ENCODE data around the gene MACROD2.
"Not testable (repeated sequence)": the region's sequence is repeated elsewhere in the genome, so short reads cannot be mapped to it uniquely, and the experiment has no call there.

Gene MACROD2

GRCh38 chr20:15806105-15806504 is 1810.8 kb downstream of the MACROD2 start:
- no peak for DNase-seq (ENCODE audit: low read depth in 3 of 3)

- no peak for DNase-seq (ENCODE audit: low read depth in 3 of 3)
Observed at GRCh38 chr20:15807271-15807670, 1812.0 kb downstream of the MACROD2 start.

GRCh38 chr20:15807771-15808170 is 1812.5 kb downstream of the MACROD2 start:
- not testable (repeated sequence) for DNase-seq (ENCODE audit: low read depth in 3 of 3)

GRCh38 chr20:15811951-15812350 is 1816.6 kb downstream of the MACROD2 start:
- DNase-seq (ENCODE audit: low read depth in 3 of 3), result no peak

GRCh38 chr20:15812696-15813095 is 1817.4 kb downstream of the MACROD2 start:
- no peak for DNase-seq (ENCODE audit: low read depth in 3 of 3)

- no peak for DNase-seq (ENCODE audit: low read depth in 3 of 3)
Observed at GRCh38 chr20:15814360-15814759, 1819.0 kb downstream of the MACROD2 start.

- no peak for DNase-seq (ENCODE audit: low read depth in 3 of 3)
Observed at GRCh38 chr20:15814911-15815310, 1819.6 kb downstream of the MACROD2 start.

- DNase-seq (ENCODE audit: low read depth in 3 of 3), result no peak
Observed at GRCh38 chr20:15817351-15817750, 1822.0 kb downstream of the MACROD2 start.

GRCh38 chr20:15818651-15819071 is 1823.3 kb downstream of the MACROD2 start:
- DNase-seq (ENCODE audit: low read depth in 3 of 3), result no peak

- no peak for DNase-seq (ENCODE audit: low read depth in 3 of 3)
Observed at GRCh38 chr20:15823718-15824117, 1828.4 kb downstream of the MACROD2 start.

GRCh38 chr20:15827628-15828027 is 1832.3 kb downstream of the MACROD2 start:
- no peak for DNase-seq (ENCODE audit: low read depth in 3 of 3)

- DNase-seq (ENCODE audit: low read depth in 3 of 3), result no peak
Observed at GRCh38 chr20:15831201-15831600, 1835.9 kb downstream of the MACROD2 start.

GRCh38 chr20:15832512-15832911 is 1837.2 kb downstream of the MACROD2 start:
- DNase-seq (ENCODE audit: low read depth in 3 of 3), result no peak

GRCh38 chr20:15834857-15835256 is 1839.5 kb downstream of the MACROD2 start:
- DNase-seq (ENCODE audit: low read depth in 3 of 3), result no peak

- no peak for DNase-seq (ENCODE audit: low read depth in 3 of 3)
Observed at GRCh38 chr20:15835811-15836210, 1840.5 kb downstream of the MACROD2 start.

GRCh38 chr20:15836634-15837033 is 1841.3 kb downstream of the MACROD2 start:
- no peak for DNase-seq (ENCODE audit: low read depth in 3 of 3)

- DNase-seq (ENCODE audit: low read depth in 3 of 3), result no peak
Observed at GRCh38 chr20:15837563-15837962, 1842.2 kb downstream of the MACROD2 start.

- DNase-seq (ENCODE audit: low read depth in 3 of 3), result no peak
Observed at GRCh38 chr20:15838466-15838865, 1843.2 kb downstream of the MACROD2 start.

GRCh38 chr20:15840636-15841301 is 1845.5 kb downstream of the MACROD2 start:
- DNase-seq (ENCODE audit: low read depth in 3 of 3), result no peak

GRCh38 chr20:15842872-15843271 is 1847.6 kb downstream of the MACROD2 start:
- DNase-seq (ENCODE audit: low read depth in 3 of 3), result no peak

- no peak for DNase-seq (ENCODE audit: low read depth in 3 of 3)
Observed at GRCh38 chr20:15843777-15844176, 1848.5 kb downstream of the MACROD2 start.

- no peak for DNase-seq (ENCODE audit: low read depth in 3 of 3)
Observed at GRCh38 chr20:15847196-15847784, 1852.0 kb downstream of the MACROD2 start.

- DNase-seq (ENCODE audit: low read depth in 3 of 3), result no peak
Observed at GRCh38 chr20:15848126-15848525, 1852.8 kb downstream of the MACROD2 start.

Measured in stimulated activated CD4-positive, alpha-beta T cell treated with anti-CD3 and anti-CD28 coated beads, TNF-alpha, amount 100 ng/mL, for 48 hours (primary cell).